ENCODE measurements around the gene HOXC12.

Gene HOXC12

DNA sequence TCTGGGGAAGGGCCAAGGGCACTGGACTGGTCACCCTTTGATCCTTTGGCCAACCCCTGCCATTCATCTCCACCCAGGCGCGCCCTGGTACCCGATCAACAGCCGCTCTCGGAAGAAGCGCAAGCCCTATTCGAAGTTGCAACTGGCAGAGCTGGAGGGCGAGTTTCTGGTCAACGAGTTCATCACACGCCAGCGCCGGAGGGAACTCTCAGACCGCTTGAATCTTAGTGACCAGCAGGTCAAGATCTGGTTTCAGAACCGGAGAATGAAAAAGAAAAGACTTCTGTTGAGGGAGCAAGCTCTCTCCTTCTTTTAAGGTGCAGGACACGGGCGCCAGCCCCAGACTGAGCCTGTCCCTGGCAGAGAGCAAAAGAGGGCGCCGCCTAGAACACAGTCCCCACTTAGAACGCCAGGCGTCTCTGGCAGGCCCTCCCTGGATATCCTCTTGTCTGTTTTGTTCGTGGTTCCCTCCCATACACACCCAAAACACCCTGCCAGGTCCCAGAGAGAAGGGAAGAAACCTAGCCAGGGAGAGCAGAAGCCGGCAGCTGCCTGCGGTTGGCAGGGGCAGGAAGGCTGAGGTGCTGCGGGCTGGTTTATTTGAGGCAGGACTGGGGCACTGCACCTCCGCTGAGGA, 1.7 kb downstream of the HOXC12 start:
- Histone ChIP-seq H3K9me2 (ENCODE audit: low read depth, low read length) (no peaks in the 10 kb centered on the region), H3K4me3 (ENCODE audit: low read depth, low read length, poor library complexity, severe bottlenecking) (no peak overlapping the region), H2AFZ (ENCODE audit: low read length) (no peak overlapping the region), H3F3A (ENCODE audit: insufficient read depth, low read length) (no peaks in the 10 kb centered on the region), H3K27ac (ENCODE audit: low read depth, low read length, poor library complexity, severe bottlenecking) (no peak overlapping the region), H3K4me1 (ENCODE audit: insufficient read depth, low read length, severe bottlenecking) (no peaks in the 10 kb centered on the region), H3K27me3 (ENCODE audit: insufficient read depth, low read length) (no peaks in the 10 kb centered on the region; the same call in 1 of the 2 replicates), H3K36me3 (ENCODE audit: insufficient read depth, low read length) (no peaks in the 10 kb centered on the region), H3K79me2 (ENCODE audit: insufficient read depth, low read length) (no peaks in the 10 kb centered on the region), H3K9me3 (ENCODE audit: low read length) (no peaks in the 10 kb centered on the region), H3K4me2 (ENCODE audit: low read length) (no peak overlapping the region), H4K20me1 (ENCODE audit: insufficient read depth, low read length) (no peaks in the 10 kb centered on the region), H3K9ac (ENCODE audit: low read length) (no peak overlapping the region)
- no peak for TF ChIP-seq CTCF (IDR thresholded peaks at IDR 0.05; ENCODE audit: low read length)
- no peak for TF ChIP-seq EZH2 (IDR thresholded peaks at IDR 0.05; ENCODE audit: borderline replicate concordance, low read length)

- no peaks in the 10 kb centered on the region for H3K36me3 ChIP-seq (ENCODE audit: insufficient read depth, low read length)
- H2AFZ ChIP-seq (ENCODE audit: low read length): no peak overlapping the region
- no peak overlapping the region for H3K9ac ChIP-seq (ENCODE audit: low read length)
- H3K4me2 ChIP-seq (ENCODE audit: low read length): no peak overlapping the region
- H3K9me2 ChIP-seq (ENCODE audit: low read depth, low read length): no peaks in the 10 kb centered on the region
- no peaks in the 10 kb centered on the region; the same call in 1 of the 2 replicates for H3K27me3 ChIP-seq (ENCODE audit: insufficient read depth, low read length)
- no peaks in the 10 kb centered on the region for H3K9me3 ChIP-seq (ENCODE audit: low read length)
- TF ChIP-seq CTCF (IDR thresholded peaks at IDR 0.05; ENCODE audit: low read length): no peak
- TF ChIP-seq EZH2 (IDR thresholded peaks at IDR 0.05; ENCODE audit: borderline replicate concordance, low read length): no peak
- H3K27ac ChIP-seq (ENCODE audit: low read depth, low read length, poor library complexity, severe bottlenecking): no peak overlapping the region
- H4K20me1 ChIP-seq (ENCODE audit: insufficient read depth, low read length): no peaks in the 10 kb centered on the region
- H3K79me2 ChIP-seq (ENCODE audit: insufficient read depth, low read length): no peaks in the 10 kb centered on the region
- H3K4me1 ChIP-seq (ENCODE audit: insufficient read depth, low read length, severe bottlenecking): no peaks in the 10 kb centered on the region
- no peak overlapping the region for H3K4me3 ChIP-seq (ENCODE audit: low read depth, low read length, poor library complexity, severe bottlenecking)
- H3F3A ChIP-seq (ENCODE audit: insufficient read depth, low read length): no peaks in the 10 kb centered on the region
Measured at GRCh38 chr12:53956914-53957536, 2.3 kb downstream of the HOXC12 start.

- H3K36me3 ChIP-seq (ENCODE audit: insufficient read depth, low read length): no peaks in the 10 kb centered on the region
- H3K9me3 ChIP-seq (ENCODE audit: low read length): no peaks in the 10 kb centered on the region
Measured at GRCh38 chr12:53958128-53958527, 3.4 kb downstream of the HOXC12 start.

More at GRCh38 chr12:53958128-53958527, 3.4 kb downstream of the HOXC12 start:
- no peak overlapping the region for H3K4me3 ChIP-seq (ENCODE audit: low read depth, low read length, poor library complexity, severe bottlenecking)
- no peaks in the 10 kb centered on the region for H3F3A ChIP-seq (ENCODE audit: insufficient read depth, low read length)
- H3K79me2 ChIP-seq (ENCODE audit: insufficient read depth, low read length): no peaks in the 10 kb centered on the region
- no peak overlapping the region for H3K4me2 ChIP-seq (ENCODE audit: low read length)
- no peaks in the 10 kb centered on the region for H3K9me2 ChIP-seq (ENCODE audit: low read depth, low read length)
- H3K27ac ChIP-seq (ENCODE audit: low read depth, low read length, poor library complexity, severe bottlenecking): no peak overlapping the region
- no peak for TF ChIP-seq CTCF (IDR thresholded peaks at IDR 0.05; ENCODE audit: low read length)
- no peak for TF ChIP-seq EZH2 (IDR thresholded peaks at IDR 0.05; ENCODE audit: borderline replicate concordance, low read length)
- H3K4me1 ChIP-seq (ENCODE audit: insufficient read depth, low read length, severe bottlenecking): no peaks in the 10 kb centered on the region
- H3K9ac ChIP-seq (ENCODE audit: low read length): no peak overlapping the region
- no peak overlapping the region for H2AFZ ChIP-seq (ENCODE audit: low read length)
- H3K27me3 ChIP-seq (ENCODE audit: insufficient read depth, low read length): no peaks in the 10 kb centered on the region; the same call in 1 of the 2 replicates
- no peaks in the 10 kb centered on the region for H4K20me1 ChIP-seq (ENCODE audit: insufficient read depth, low read length)

All from OCI-LY1 (cell line).